ENCODE measurements around the gene HLCS. TPM values are rescaled to one million over a fixed set of nuclear protein-coding genes. Genes with fewer than 3 reads are reported as not detected.

HLCS gene
- polyA plus RNA-seq, 5 donors: 13.1 to 20.3 (median 15.9) TPM

- DNase-seq: no peak
These were observed 185.6 kb downstream of the HLCS start for GRCh38 chr21:36780861-36781260.

- DNase-seq: no peak
These were observed 189.4 kb downstream of the HLCS start for GRCh38 chr21:36776981-36777617.

GRCh38 chr21:36773995-36774394 lies 192.5 kb downstream of the HLCS start:
- no peak for DNase-seq

GRCh38 chr21:36773117-36773516 lies 193.4 kb downstream of the HLCS start:
- DNase-seq: no peak

DNA sequence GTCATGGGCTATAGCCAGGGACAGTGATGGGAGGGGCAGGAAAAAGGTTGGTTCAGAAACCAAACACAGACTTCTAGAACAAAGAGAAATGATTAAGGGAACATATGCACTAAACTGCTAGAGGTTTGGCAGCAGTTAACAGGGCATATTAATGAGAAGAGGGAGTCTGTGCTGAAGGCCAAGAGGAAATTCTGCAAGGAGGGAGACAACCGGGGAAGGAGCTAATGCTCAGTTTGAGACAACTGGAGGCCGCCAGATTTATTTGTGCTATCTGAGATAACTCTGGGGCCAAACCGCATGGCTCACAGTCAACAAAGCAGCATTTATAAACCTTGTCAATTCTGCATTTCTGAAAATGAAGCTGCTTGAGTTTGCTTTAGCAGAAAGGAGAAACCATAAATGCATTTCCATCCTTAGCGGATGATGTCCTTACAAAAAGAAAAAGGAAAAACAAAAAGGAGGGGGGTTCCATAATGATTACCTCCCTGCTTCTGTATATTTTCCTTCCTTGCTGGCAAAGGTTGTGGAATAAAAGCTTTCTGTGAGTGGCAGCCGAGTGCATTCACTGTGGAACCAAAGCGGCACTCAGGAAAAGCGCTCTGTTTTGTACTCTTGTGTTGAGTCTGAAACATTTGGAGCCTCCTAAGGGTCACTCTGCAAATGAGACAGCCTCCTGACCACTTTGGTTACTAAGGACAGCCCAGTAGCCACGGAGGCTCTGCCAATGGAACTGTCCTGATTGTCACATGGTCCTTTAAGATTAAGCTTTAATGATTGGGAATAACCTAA lies 197.2 kb downstream of the HLCS start:
- no peak for DNase-seq

DNA sequence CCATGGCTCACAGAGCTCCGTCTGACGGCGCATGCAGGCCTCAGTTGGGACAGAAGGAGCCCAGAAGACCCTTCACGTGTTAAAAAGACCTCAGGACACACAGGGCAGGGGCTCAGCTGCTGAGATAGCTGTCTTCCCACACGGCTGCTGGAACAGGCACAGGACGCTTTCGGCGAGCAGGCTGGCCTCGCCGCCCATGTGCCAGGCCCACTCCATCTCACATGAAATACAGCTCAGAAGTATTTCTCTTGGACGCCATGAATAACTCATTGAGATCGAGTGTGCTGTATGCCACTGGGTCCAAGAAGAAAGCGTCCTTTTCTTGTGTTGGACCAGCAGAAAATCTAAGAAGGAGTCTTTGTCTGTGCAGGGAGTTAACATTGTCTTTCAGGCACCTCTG lies 198.0 kb downstream of the HLCS start:
- no peak for DNase-seq

DNA sequence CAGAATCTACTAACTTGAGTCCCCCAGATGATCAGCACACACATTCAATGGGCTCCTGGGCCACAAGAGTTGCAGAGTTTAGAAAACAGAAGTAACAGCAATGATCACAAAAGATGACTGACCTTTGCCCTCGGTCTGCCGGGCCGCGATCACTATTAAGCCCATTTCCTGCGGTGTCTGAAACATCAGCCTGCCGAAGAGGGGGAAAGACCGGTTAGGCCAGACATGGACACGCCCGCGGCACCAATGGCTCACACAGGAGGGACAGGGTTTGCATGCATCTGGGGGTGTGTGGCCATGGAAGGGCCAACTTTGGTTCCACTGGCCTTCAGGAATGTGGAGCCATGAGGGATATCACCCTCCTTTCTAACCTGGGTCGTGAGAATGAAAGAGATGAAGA lies 199.4 kb downstream of the HLCS start:
- no peak for DNase-seq

DNA sequence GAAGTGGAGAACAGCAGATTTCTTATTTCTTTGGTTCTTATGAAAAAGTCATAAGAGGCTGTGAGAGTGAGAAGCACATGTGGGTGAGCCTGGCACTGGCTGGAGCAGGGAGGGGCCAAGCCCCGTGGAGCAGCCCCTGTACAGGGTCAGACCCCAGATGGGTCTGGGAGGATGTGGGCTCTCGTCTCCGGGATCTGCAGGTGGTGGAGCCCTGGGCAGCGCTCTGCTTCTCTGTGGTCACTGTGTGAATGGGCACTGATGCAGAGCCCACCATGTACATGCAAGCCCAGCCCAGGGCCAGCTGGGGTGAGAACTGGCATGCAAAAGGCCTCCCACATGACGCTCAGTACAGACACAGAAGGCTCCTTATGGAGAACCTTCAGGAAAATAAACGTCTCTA lies 200.0 kb downstream of the HLCS start:
- DNase-seq: no peak

GRCh38 chr21:36765229-36765628 lies 201.2 kb downstream of the HLCS start:
- no peak for DNase-seq

- no peak for DNase-seq
These were observed 203.2 kb downstream of the HLCS start for GRCh38 chr21:36763305-36763704.

- DNase-seq: no peak
These were observed 203.8 kb downstream of the HLCS start for GRCh38 chr21:36762642-36763041.

GRCh38 chr21:36761685-36762084 lies 204.8 kb downstream of the HLCS start:
- DNase-seq: no peak

- DNase-seq: no peak
These were observed 207.0 kb downstream of the HLCS start for GRCh38 chr21:36759348-36760083.

- DNase-seq: no peak
These were observed 209.3 kb downstream of the HLCS start for GRCh38 chr21:36757196-36757595.

DNA sequence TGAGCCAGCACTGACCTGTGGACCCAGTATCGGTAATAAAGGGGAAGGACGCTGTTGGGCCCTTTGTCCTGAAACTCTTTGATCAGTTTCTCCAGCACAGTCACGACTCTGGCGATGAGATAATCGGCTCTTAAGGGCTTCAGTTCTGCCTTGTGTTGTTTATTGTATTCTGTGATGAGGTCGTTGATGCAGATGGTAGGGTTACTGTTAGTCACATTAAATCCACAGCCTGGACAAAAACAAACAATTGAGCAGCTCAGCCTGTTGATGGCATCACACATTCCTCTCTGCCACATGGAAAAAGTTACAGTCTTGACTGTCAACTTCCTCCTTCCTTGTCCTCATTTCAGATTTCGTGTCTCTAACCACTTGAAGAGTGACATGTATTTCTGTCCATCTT lies 209.9 kb downstream of the HLCS start:
- DNase-seq: no peak

DNA sequence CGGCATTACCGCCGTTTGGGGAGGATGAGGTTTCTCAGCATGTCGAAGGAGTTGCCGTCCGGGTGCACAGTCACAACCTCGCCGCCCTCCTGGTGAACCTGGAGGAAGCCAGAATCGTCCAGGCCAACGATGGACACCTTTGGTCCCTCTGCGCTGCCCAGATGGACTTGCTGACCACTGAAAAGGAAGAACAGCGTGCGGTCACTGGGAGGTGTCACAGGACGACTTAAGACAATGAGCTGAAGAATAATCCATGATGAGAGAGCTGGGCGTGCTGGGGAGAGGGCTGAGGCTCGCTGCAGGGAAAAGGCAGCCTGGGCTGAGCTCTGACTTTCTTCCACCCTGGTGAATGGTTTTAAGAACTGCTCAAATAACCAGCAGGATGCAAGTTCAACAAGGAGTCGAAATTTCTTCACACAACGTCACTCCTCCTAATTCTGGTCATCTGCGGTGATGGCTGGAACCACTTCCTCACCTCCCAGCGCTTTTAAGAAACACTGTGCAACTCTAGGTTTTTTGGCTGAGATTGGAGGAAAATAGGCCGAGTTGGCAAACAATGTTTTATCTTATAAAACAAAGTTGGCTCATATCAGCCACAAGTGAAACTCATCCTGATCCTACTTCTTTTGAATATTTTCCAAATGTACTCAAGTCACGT lies 212.1 kb downstream of the HLCS start:
- no peak for DNase-seq

DNA sequence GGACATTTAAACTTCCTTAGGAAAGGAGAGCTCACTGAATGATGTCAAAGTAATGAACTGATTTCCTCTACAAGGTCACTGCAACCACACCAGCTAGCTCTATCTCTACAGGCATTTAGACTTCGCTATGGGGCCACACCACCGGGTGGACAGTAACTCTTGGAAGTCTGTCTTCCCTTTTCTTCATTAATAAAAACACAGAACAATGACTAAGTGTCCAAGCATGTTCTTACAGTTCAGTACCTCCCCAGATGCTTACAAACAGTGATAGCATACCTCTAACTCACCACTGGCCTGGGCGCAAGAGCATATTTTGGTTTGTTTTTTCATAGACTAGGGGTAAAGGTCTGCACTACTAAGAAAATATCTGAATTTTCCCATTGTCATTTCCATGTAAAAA lies 212.9 kb downstream of the HLCS start:
- DNase-seq: no peak

DNA sequence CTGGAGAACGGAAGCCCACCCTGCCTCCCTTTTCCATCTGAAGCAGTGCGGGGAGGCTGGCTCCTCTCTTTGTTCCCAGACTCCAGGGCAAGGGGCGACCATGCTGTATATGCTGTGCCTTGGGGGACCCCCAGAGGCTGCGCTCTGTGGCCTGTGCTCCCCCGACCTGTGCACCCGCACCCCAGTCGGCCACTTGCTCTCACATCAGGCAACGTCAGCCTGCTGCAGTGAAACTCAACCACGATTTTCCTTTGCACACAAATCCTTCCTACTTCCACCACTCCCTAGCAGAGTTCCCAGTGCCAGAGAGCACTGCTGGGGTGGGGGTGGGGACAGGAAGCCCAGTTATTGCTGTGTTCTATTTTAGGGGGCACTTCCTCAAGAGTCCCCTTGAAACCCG lies 215.1 kb downstream of the HLCS start:
- no peak for DNase-seq

DNA sequence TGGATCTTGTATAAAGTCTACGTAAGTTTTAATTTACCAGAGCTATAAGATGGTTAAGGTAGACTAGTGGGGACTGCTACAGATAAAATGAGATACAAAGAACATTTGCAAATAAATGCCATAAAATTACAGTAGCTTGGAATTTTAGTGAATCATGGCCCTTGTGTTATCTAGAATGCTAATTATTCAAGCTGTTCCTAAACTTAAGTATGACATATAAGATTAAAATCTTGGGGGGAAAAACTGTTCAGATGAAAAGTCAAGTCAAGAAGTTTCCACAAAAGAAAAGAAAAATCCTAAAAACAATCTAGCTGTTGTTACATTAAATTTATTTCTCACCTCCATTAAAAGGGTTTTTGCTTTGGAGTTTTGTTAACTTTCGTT lies 215.9 kb downstream of the HLCS start:
- DNase-seq: no peak

- DNase-seq: peak in 1 of 2 donors; percentile 57
These were observed 216.4 kb downstream of the HLCS start for GRCh38 chr21:36749935-36750575.

DNA sequence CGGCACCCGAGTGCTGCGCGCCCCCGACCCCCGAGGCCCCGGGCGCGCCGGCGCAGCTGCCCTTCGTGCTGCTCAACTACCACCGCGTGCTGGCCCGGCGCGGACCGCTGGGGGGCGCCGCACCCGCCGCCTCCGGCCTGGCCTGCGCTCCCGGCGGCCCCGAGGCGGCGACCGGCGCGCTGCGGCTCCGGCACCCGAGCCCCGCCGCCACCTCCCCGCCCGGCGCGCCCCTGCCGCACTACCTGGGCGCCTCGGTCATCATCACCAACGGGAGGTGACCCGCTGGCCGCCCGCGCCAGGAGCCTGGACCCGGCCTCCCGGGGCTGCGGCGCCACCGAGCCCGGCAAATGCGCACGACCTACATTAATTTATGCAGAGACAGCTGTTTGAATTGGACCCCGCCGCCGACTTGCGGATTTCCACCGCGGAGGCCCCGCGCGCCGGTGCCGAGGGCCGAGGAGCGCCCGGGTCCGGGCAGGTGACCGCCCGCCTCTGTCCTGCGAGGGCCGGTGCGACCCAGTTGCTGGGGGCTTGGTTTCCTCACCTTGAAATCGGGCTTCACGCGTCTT lies 218.6 kb downstream of the HLCS start:
- DNase-seq: no peak
